Stromal cell of bone marrow (primary cell): ENCODE results near the gene SLC22A3.
"Not testable (repeated sequence)": the region's sequence is repeated elsewhere in the genome, so short reads cannot be mapped to it uniquely, and the experiment has no call there.

Experiments used
- DNase-seq: peaks from one replicate; pipeline ENCODE4 v3.0.0-alpha.2; 2012; ENCODE audit warnings: low read depth

The SLC22A3 gene

GRCh38 chr6:160348223-160349019 lies at the start of gene SLC22A3:
Gene SLC22A3, plus strand, starts transcription at chr6:160348378. Its CDS starts 42 bp downstream, at chr6:160348420.
- no peak for DNase-seq

GRCh38 chr6:160299559-160299958 lies 48.6 kb upstream of the SLC22A3 start:
- DNase-seq, result no peak

- no peak for DNase-seq
These were observed 48.0 kb upstream of the SLC22A3 start for GRCh38 chr6:160300076-160300695.

- DNase-seq, result no peak
These were observed 46.8 kb upstream of the SLC22A3 start for GRCh38 chr6:160301339-160301738.

GRCh38 chr6:160302431-160303082 lies 45.6 kb upstream of the SLC22A3 start:
- DNase-seq, result not testable (repeated sequence)

GRCh38 chr6:160303806-160304205 lies 44.4 kb upstream of the SLC22A3 start:
- no peak for DNase-seq

GRCh38 chr6:160305926-160306713 lies 42.1 kb upstream of the SLC22A3 start:
- DNase-seq, result no peak

- DNase-seq, result no peak
These were observed 38.5 kb upstream of the SLC22A3 start for GRCh38 chr6:160309718-160310117.

GRCh38 chr6:160312900-160313299 lies 35.3 kb upstream of the SLC22A3 start:
- DNase-seq, result no peak

- DNase-seq, result no peak
These were observed 32.9 kb upstream of the SLC22A3 start for GRCh38 chr6:160315310-160315709.

GRCh38 chr6:160316261-160316660 lies 31.9 kb upstream of the SLC22A3 start:
- no peak for DNase-seq

GRCh38 chr6:160319246-160319645 lies 28.9 kb upstream of the SLC22A3 start:
- no peak for DNase-seq

- no peak for DNase-seq
These were observed 26.3 kb upstream of the SLC22A3 start for GRCh38 chr6:160321729-160322505.

- no peak for DNase-seq
These were observed 20.2 kb upstream of the SLC22A3 start for GRCh38 chr6:160327981-160328380.

GRCh38 chr6:160328447-160328846 lies 19.7 kb upstream of the SLC22A3 start:
- peak; percentile 15 for DNase-seq

GRCh38 chr6:160329188-160329587 lies 19.0 kb upstream of the SLC22A3 start:
- no peak for DNase-seq

- no peak for DNase-seq
These were observed 17.6 kb upstream of the SLC22A3 start for GRCh38 chr6:160330619-160331018.

- no peak for DNase-seq
These were observed 17.0 kb upstream of the SLC22A3 start for GRCh38 chr6:160331204-160331603.

GRCh38 chr6:160331753-160332152 lies 16.4 kb upstream of the SLC22A3 start:
- no peak for DNase-seq

- no peak for DNase-seq
These were observed 15.1 kb upstream of the SLC22A3 start for GRCh38 chr6:160333101-160333500.

GRCh38 chr6:160333841-160334240 lies 14.3 kb upstream of the SLC22A3 start:
- DNase-seq, result no peak
